ENCODE data around the gene LPP.

DNA sequence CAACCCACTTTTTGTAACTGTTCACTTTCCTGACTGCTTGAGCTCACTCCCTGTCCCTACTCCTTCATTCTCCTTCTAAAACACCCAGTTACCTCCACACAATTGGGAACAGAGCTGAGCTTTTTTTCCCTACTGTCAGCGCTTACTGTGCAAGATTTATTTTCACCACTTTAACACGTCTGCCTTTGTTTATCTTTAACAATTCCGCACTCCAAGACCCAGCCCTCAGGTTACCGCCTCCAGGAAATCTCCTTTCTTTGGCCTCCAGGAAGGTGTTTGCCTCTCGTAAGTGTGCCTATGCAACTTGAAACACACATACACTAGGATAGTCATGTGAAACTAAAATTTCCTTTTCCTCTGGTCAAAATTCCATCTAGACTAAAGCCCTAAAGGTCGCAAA, 745.9 kb downstream of the LPP start:
- TF ChIP-seq, protein P1, sequence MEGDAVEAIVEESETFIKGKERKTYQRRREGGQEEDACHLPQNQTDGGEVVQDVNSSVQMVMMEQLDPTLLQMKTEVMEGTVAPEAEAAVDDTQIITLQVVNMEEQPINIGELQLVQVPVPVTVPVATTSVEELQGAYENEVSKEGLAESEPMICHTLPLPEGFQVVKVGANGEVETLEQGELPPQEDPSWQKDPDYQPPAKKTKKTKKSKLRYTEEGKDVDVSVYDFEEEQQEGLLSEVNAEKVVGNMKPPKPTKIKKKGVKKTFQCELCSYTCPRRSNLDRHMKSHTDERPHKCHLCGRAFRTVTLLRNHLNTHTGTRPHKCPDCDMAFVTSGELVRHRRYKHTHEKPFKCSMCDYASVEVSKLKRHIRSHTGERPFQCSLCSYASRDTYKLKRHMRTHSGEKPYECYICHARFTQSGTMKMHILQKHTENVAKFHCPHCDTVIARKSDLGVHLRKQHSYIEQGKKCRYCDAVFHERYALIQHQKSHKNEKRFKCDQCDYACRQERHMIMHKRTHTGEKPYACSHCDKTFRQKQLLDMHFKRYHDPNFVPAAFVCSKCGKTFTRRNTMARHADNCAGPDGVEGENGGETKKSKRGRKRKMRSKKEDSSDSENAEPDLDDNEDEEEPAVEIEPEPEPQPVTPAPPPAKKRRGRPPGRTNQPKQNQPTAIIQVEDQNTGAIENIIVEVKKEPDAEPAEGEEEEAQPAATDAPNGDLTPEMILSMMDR (conservative IDR thresholded peaks at IDR 0.05), result no peak
- TF ChIP-seq EZH2 (IDR thresholded peaks at IDR 0.05; ENCODE audit: low read depth), result no peak

All from PC-9 (cell line).